GM19372 (cell line): ENCODE results near the gene HPDL.
"Not testable (repeated sequence)": the region's sequence is repeated elsewhere in the genome, so short reads cannot be mapped to it uniquely, and the experiment has no call there.

Experiments
- ATAC-seq: cut with Tn5 transposase; IDR thresholded peaks from one replicate; pipeline ENCODE4 v1.9.1; 2021; ENCODE audit warnings: mild to moderate bottlenecking, low read depth, moderate library complexity; ENCODE audit not compliant: unreplicated experiment

HPDL gene

DNA sequence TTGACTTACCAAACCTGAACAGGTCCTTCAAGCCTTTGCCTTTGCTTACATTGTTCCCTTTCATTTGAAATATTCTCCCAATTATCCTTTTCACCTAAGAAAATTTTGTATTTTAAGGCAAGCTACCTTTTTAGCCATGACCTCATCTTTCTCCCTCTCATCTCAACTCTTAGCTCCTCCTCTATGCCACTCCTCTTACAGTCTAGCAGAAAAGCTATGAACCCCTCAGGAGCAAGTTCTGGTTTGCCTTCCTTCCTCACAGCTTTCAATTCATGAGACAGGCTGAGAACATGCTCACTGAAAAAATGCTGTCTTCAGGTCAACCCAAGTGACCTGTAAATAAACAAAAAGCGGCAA lies 21.9 kb downstream of the HPDL start:
- no peak for ATAC-seq

GRCh38 chr1:45348966-45349677 lies 22.4 kb downstream of the HPDL start:
- no peak for ATAC-seq

DNA sequence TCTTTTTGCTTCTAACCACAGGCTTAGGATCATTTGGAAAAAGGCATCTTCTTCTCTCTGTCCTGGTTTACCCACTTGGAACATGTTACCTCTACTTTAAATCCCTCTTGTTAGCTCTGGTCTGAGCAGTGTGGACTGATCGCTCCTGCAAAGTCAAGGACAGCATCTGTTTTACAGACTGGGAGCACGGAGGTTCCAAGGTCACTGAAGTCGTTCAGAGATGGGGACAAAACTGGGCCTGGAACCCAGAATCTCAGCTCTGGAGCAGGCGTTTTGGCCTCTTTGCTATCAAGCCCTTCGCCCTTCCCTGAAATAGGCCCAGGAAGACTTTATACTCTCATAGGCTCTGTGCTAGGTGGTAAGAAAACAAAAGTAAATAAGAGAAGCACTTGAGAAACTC lies 24.8 kb downstream of the HPDL start:
- no peak for ATAC-seq

DNA sequence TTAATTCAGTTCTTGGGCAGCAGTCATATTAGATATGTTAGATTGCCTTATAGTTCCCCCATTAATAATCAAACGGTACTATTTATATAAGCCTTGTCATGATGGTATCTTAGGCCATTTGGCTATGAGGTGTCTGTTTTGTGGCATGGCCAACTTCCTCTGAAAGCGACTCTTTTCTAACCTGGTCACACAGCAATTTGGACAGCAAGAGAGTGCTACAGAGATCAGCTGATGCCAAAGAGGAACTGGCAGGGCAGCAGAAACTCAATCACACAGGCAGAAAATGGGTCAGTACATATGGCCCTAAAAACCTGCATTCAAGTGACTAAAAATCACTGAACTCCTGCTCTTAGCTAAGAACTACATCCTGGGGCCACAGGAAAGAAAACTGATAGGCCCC lies 27.0 kb downstream of the HPDL start:
- ATAC-seq: no peak

DNA sequence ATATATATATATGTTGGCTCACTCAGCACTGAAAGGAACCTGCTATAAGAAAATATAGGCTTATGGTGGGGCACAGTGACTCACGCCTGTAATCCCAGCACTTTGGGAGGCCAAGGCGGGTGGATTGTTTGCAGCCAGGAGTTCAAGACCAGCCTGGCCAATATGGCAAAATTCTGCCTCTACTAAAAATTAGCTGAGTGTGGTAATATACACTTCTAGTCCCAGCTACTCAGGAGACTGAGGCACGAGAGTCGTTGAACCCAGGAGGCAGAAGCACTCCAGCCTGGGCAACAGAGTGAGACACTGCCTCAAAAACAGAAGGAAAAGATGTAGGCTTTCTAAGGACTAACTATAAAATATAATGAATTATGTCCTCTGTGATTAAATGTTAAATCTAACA lies 28.1 kb downstream of the HPDL start:
- no peak for ATAC-seq

DNA sequence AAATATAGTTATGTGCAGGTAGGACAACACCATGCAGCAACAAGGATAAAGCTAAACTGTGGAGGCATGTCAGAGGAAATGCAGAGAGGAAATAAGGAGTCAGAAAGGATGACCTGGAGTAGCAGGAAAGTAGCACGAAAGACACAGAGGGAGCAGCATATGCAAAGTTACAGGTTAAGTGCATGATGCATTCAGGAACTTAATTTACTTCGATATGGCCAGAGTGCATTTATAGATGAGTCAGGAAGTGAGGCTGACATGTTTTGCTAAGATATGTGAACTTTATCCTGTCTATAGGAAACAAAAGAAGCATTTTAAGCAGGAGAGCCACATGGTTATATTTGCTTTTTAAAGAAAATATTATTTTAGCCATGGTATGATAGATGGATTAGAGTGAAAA lies 29.0 kb downstream of the HPDL start:
- no peak for ATAC-seq

- no peak for ATAC-seq
Observed at GRCh38 chr1:45356186-45356585, 29.5 kb downstream of the HPDL start.

- ATAC-seq: no peak
Observed at GRCh38 chr1:45359882-45360513, 33.3 kb downstream of the HPDL start.

- not testable (repeated sequence) for ATAC-seq
Observed at GRCh38 chr1:45360981-45361380, 34.3 kb downstream of the HPDL start.

DNA sequence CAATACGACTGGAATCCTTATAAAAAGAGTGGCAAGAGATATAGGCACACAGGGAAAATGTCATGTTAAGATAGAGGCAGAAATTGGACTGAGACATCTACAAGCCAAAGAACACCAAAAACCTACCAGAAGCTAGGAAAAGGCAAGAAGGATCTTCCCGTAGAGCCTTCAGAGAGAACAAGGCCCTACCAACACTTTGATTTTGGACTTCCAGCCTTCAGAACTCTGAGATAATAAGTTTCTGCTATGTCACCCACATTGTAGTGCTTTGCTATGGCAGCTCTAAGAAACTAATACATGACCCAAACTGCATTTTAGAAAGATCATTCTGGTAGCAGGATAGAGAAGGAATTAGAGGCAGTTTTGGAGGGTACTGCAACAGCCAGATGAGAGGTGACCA lies 37.6 kb downstream of the HPDL start:
- ATAC-seq: no peak

DNA sequence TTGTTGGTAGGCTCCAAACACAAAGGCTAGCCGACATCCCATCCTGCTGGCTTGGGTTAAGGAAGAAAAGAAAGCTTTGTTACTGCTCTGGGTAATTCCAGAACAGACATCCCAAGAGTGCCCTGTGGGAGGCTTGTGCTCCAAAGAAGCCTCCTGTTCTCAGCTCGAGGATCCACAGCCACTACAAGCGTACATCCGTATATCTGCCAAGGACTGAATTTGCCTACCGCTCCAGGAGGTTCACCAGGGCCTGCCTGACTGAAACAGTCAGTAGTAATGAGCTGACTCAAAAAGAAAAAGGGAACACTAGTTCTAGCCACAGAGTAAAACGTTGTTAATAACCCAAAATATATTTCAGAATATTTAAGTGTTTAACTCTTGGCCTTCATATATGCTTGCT lies 38.4 kb downstream of the HPDL start:
- ATAC-seq: no peak

- ATAC-seq: no peak
Observed at GRCh38 chr1:45370575-45370974, 43.9 kb downstream of the HPDL start.

GRCh38 chr1:45373573-45373972 lies 46.9 kb downstream of the HPDL start:
- no peak for ATAC-seq

- ATAC-seq: no peak
Observed at GRCh38 chr1:45375104-45376090, 48.7 kb downstream of the HPDL start.

GRCh38 chr1:45378184-45378583 lies 51.5 kb downstream of the HPDL start:
- no peak for ATAC-seq
